CD4-positive, alpha-beta T cell (primary cell): ENCODE data around the gene ERN2. TPM values are rescaled to one million over a fixed set of nuclear protein-coding genes. Genes with fewer than 3 reads are reported as not detected.
"Not testable (repeated sequence)": the region's sequence is repeated elsewhere in the genome, so short reads cannot be mapped to it uniquely, and the experiment has no call there.

Experiments used
- ATAC-seq: fragments of 200-7000 bp; cut with Tn5 transposase; one replicate; pipeline ENCODE4 v1.10.0; 2022; ENCODE audit warnings: mild to moderate bottlenecking; ENCODE audit not compliant: poor library complexity
- CTCF ChIA-PET: fragments of 350-600 bp; sonication (Branson Sonifier 250); formaldehyde crosslinking; loops from one replicate; lab custom pipeline; 2021; ENCODE audit warnings: antibody characterized with exemption, inconsistent platforms; lab: Charles Lee
- POLR2A ChIA-PET: fragments of 350-600 bp; sonication (Branson Sonifier 250); formaldehyde crosslinking; loops from one replicate; lab custom pipeline; 2021; ENCODE audit warnings: antibody characterized with exemption, inconsistent platforms; lab: Charles Lee
- DNase-seq, 14 experiments: peaks; one replicate each; pipeline ENCODE4 v3.0.0-alpha.2; 2013 to 2020; ENCODE audit warnings: mixed read lengths in 2 of 14
- H3K27ac ChIP-seq, 2 donors: one replicate each; pipeline versions ENCODE4 v1.5.1 to v1.7.0; 2013; ENCODE audit warnings: low read length in 2 of 2, low read depth in 1 of 2, mild to moderate bottlenecking in 1 of 2
- H3K27me3 ChIP-seq, 2 experiments: 1 replicate in 1 of 2; 2 replicates in 1 of 2; pipeline versions ENCODE4 v1.6.1 to v1.7.0; 2013; ENCODE audit warnings: low read length in 2 of 2, control low read depth in 1 of 2, mild to moderate bottlenecking in 1 of 2, moderate library complexity in 1 of 2; ENCODE audit not compliant: insufficient read depth in 2 of 2, control insufficient read depth in 1 of 2
- H3K36me3 ChIP-seq: one replicate; pipeline ENCODE4 v1.6.1; 2013; ENCODE audit warnings: low read length, control low read depth; ENCODE audit not compliant: insufficient read depth
- H3K4me1 ChIP-seq: one replicate; pipeline ENCODE4 v1.6.1; 2013; ENCODE audit warnings: low read length, control low read depth; ENCODE audit not compliant: insufficient read depth
- H3K4me3 ChIP-seq: one replicate; pipeline ENCODE4 v1.5.1; 2013; ENCODE audit warnings: mild to moderate bottlenecking, low read length, moderate library complexity
- H3K9me3 ChIP-seq, 2 experiments: 1 replicate in 1 of 2; 2 replicates in 1 of 2; pipeline versions ENCODE4 v1.6.1 to v1.7.0; 2013; ENCODE audit warnings: low read length in 2 of 2, mild to moderate bottlenecking in 2 of 2, control low read depth in 1 of 2, moderate library complexity in 1 of 2; ENCODE audit not compliant: control insufficient read depth in 1 of 2, insufficient read depth in 1 of 2
- H3K27ac Mint-ChIP-seq: one replicate; pipeline ENCODE4 v1.8.0; 2020; ENCODE audit warnings: mixed read lengths
- H3K27me3 Mint-ChIP-seq: one replicate; pipeline ENCODE4 v1.8.0; 2021; ENCODE audit warnings: mixed read lengths
- H3K36me3 Mint-ChIP-seq: one replicate; pipeline ENCODE4 v1.8.0; 2021; ENCODE audit warnings: low read depth, mixed read lengths
- H3K4me1 Mint-ChIP-seq: one replicate; pipeline ENCODE4 v1.8.0; 2021; ENCODE audit warnings: low read depth, mixed read lengths
- H3K4me3 Mint-ChIP-seq: one replicate; pipeline ENCODE4 v1.8.0; 2020; ENCODE audit warnings: mild to moderate bottlenecking, mixed read lengths
- H3K9me3 Mint-ChIP-seq: one replicate; pipeline ENCODE4 v1.8.0; 2020; ENCODE audit warnings: mixed read lengths
- intact Hi-C, 2 experiments: fragments of 100-400 bp; cut with DNase I in 1 of 2; cut with micrococcal nuclease in 1 of 2; formaldehyde crosslinking; loops; one replicate each; pipeline versions ENCODE4 v1.15.1 to v1.9.0; 2023 to 2025; cut with DNase I, micrococcal nuclease
- total RNA-seq, 174 experiments: library from RNA in 2 of 174; stranded (reverse) in 2 of 174; gene quantifications; one replicate each; pipeline ENCODE4 v1.2.3 and lab custom pipeline; 2021 to 2026
- TF ChIP-seq, protein P1 (sequence below): fragments of 200-600 bp; IDR thresholded peaks from one replicate; pipeline ENCODE4 v1.8.0; 2022; ENCODE audit warnings: antibody characterized with exemption, mild to moderate bottlenecking

Gene ERN2
- total RNA-seq, 2 experiments from 2014 or later, result not detected

DNA sequence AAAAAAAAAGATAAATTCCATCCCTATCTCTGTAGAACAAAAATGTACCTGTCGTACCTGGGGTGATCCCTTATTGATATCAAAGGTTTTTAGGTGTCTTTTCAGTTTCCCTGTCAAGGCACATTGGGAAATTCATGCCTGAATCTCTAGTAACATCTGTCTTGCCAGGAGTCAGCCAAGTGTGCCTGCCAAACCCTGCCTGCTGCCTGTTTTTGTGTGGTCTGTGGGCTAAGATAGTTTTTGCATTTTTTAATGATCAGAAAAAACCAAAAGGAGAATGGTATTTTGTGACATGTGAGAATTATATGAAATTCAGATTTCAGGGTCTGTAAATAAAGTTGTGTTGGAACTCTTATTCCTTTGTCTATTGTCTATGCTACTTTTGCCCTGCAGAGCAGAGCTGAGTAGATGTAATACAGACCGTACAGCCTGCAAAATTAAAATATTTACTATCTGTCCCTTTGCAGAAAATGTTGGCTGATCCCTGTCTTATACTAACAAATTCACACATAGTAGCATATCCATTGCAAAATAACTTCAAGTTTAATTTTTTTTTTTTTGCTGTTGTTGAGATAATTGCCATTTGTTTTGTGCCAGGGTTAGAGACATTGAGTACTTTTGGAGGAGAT lies 28.8 kb upstream of the ERN2 start:
- H3K9me3 Mint-ChIP-seq, result peaks cover 3% of the 10 kb centered on the region
- ChIA-PET POLR2A (no interaction called here), CTCF (no interaction called here)
- no peaks in the 10 kb centered on the region for H3K36me3 Mint-ChIP-seq
- no peak overlapping the region for H3K4me3 Mint-ChIP-seq
- ATAC-seq (no peak), DNase-seq (no peak)
- intact Hi-C loops, result no loop called here
- TF ChIP-seq, protein P1, sequence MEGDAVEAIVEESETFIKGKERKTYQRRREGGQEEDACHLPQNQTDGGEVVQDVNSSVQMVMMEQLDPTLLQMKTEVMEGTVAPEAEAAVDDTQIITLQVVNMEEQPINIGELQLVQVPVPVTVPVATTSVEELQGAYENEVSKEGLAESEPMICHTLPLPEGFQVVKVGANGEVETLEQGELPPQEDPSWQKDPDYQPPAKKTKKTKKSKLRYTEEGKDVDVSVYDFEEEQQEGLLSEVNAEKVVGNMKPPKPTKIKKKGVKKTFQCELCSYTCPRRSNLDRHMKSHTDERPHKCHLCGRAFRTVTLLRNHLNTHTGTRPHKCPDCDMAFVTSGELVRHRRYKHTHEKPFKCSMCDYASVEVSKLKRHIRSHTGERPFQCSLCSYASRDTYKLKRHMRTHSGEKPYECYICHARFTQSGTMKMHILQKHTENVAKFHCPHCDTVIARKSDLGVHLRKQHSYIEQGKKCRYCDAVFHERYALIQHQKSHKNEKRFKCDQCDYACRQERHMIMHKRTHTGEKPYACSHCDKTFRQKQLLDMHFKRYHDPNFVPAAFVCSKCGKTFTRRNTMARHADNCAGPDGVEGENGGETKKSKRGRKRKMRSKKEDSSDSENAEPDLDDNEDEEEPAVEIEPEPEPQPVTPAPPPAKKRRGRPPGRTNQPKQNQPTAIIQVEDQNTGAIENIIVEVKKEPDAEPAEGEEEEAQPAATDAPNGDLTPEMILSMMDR, result no peak
- no peak overlapping the region for H3K27ac ChIP-seq
- no peak overlapping the region for H3K4me3 ChIP-seq
- H3K36me3 ChIP-seq, result no peaks in the 10 kb centered on the region
- peaks cover 58% of the 10 kb centered on the region for H3K27me3 Mint-ChIP-seq
- H3K27me3 ChIP-seq, result peaks cover 6 to 7% of the 10 kb centered on the region in 2 experiments
- H3K9me3 ChIP-seq, result no peaks in the 10 kb centered on the region
- H3K4me1 ChIP-seq, result no peaks in the 10 kb centered on the region
- no peak overlapping the region for H3K27ac Mint-ChIP-seq
- H3K4me1 Mint-ChIP-seq, result no peaks in the 10 kb centered on the region

DNA sequence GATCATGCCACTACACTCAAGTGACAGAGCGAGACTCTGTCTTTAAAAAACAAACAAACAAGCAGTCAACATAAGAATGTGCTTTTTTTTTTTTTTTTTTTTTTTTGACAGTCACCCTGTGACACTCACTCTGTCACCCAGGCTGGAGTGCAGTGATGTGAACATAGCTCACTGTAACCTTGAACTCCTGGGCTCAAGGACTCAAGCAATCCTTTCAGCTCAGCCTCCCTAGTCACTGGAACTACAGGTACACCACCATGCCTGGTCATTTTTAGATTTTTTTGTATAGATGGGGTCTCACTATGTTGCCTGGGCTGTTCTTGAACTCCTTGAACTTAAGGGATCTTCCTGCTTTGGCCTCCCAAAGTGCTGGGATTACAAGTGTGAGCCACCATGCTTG lies 26.5 kb upstream of the ERN2 start:
- H3K4me3 ChIP-seq, result no peak overlapping the region
- no peak for ATAC-seq
- peaks cover 5 to 7% of the 10 kb centered on the region in 2 experiments for H3K27me3 ChIP-seq
- H3K4me1 ChIP-seq, result peaks cover 3% of the 10 kb centered on the region
- no peaks in the 10 kb centered on the region for H3K4me1 Mint-ChIP-seq
- H3K27ac Mint-ChIP-seq, result no peak overlapping the region
- no peak overlapping the region for H3K4me3 Mint-ChIP-seq
- intact Hi-C loops, result loop anchor here in 1 of 2 experiments (5.0 kb wide), 1 partner anchor 763 kb away; no protein-coding TSS in a partner anchor
- H3K36me3 ChIP-seq, result no peaks in the 10 kb centered on the region
- H3K9me3 ChIP-seq, result no peaks in the 10 kb centered on the region
- TF ChIP-seq, protein P1, result no peak
- ChIA-PET POLR2A (no interaction called here), CTCF (no interaction called here)
- H3K27me3 Mint-ChIP-seq, result peaks cover 39% of the 10 kb centered on the region
- no peaks in the 10 kb centered on the region for H3K9me3 Mint-ChIP-seq
- no peak for DNase-seq
- no peak overlapping the region for H3K27ac ChIP-seq
- no peaks in the 10 kb centered on the region for H3K36me3 Mint-ChIP-seq

DNA sequence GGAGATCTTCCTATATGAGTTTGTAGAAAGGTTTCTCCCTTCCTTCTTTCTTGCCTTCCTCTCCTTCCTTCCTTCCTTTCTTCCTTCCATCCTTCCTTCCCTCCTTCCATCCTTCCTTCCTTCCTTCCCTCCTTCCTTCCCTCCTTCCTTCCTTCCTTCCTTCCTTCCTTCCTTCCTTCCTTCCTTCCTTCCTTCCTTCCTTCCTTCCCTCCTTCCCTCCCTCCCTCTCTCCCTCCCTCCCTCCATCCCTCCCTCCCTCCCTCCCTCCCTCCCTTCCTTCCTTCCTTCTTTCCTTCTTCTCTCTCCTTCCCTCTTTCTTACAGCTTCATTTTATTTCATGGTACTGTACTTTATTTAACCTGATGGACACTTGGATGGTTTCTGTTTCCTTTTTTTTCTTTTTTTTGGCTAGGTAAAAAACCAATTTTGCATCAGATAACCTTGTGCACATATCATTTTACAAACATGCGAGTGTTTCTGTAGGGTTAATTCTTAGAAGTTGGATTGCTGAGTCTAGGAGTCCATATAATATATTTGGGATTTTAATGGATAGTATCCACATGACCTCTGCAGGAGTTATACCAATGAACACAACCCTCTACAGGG lies 24.5 kb upstream of the ERN2 start:
- H3K4me3 ChIP-seq, CTCF ChIA-PET, H3K9me3 Mint-ChIP-seq, H3K4me1 Mint-ChIP-seq, ATAC-seq, H3K27ac ChIP-seq, H3K36me3 Mint-ChIP-seq, H3K4me1 ChIP-seq, H3K36me3 ChIP-seq, H3K4me3 Mint-ChIP-seq, H3K27ac Mint-ChIP-seq, H3K27me3 ChIP-seq, POLR2A ChIA-PET, DNase-seq, H3K9me3 ChIP-seq: not testable (repeated sequence)
- intact Hi-C loops, result loop anchor here in 1 of 2 experiments (5.0 kb wide), 1 partner anchor 765 kb away; no protein-coding TSS in a partner anchor
- H3K27me3 Mint-ChIP-seq, result peaks cover 20% of the 10 kb centered on the region
